H1 (cell line): ENCODE measurements around the gene VSIG10.

Experiments used
- ASH2L ChIP-seq: fragments of 200-600, 300-600 bp; sonication (generic); IDR thresholded peaks from one replicate; pipeline ENCODE4 v1.7.1; 2017; ENCODE audit warnings: low read length
- CBX8 ChIP-seq: fragments of 300-800, 300-1000 bp; sonication (generic); IDR thresholded peaks from 2 replicates; pipeline ENCODE4 v1.7.1; 2016; ENCODE audit warnings: low read depth, low read length, borderline replicate concordance
- CHD2 ChIP-seq: IDR thresholded peaks from 2 replicates; pipeline ENCODE4 v1.6.1; 2012; ENCODE audit warnings: low read length, improper control_type of control experiment
- EP300 ChIP-seq, 2 experiments: IDR thresholded peaks; 1 replicate in 1 of 2; 2 replicates in 1 of 2; pipeline ENCODE4 v1.6.1; 2011 to 2012; ENCODE audit warnings: low read depth in 2 of 2, low read length in 2 of 2, mild to moderate bottlenecking in 2 of 2, borderline replicate concordance in 1 of 2, inconsistent platforms in 1 of 2, moderate library complexity in 1 of 2
- EZH2 ChIP-seq: fragments of 200-600 bp; sonication (generic); IDR thresholded peaks from 2 replicates; pipeline ENCODE4 v1.7.1; 2012; ENCODE audit warnings: low read depth, mild to moderate bottlenecking, moderate library complexity, low read length, inconsistent platforms; ENCODE audit not compliant: severe bottlenecking
- GABPA ChIP-seq: IDR thresholded peaks from 2 replicates; pipeline ENCODE4 v1.6.1; 2011; ENCODE audit warnings: mild to moderate bottlenecking, low read length, moderate library complexity, borderline replicate concordance; ENCODE audit not compliant: insufficient read depth
- JUND ChIP-seq: IDR thresholded peaks from 2 replicates; pipeline ENCODE4 v1.6.1; 2011; ENCODE audit warnings: mild to moderate bottlenecking, improper control_type of control experiment, low read length
- MAFK ChIP-seq: IDR thresholded peaks from 2 replicates; pipeline ENCODE4 v1.6.1; 2012; ENCODE audit warnings: low read depth, mild to moderate bottlenecking, improper control_type of control experiment, low read length
- POLR2AphosphoS5 ChIP-seq: IDR thresholded peaks from 2 replicates; pipeline ENCODE4 v1.6.1; 2011; ENCODE audit warnings: low read depth, low read length
- SRF ChIP-seq: IDR thresholded peaks from 2 replicates; pipeline ENCODE4 v1.6.1; 2011; ENCODE audit warnings: mild to moderate bottlenecking, low read depth, low read length, moderate library complexity
- SUZ12 ChIP-seq: fragments of 200-600 bp; sonication (generic); IDR thresholded peaks from 2 replicates; pipeline ENCODE4 v1.6.1; 2012; ENCODE audit warnings: mild to moderate bottlenecking, inconsistent platforms, low read length, moderate library complexity, mixed read lengths
- TCF12 ChIP-seq: IDR thresholded peaks from 2 replicates; pipeline ENCODE4 v1.6.1; 2011; ENCODE audit warnings: low read depth, mild to moderate bottlenecking, low read length
- TEAD4 ChIP-seq: IDR thresholded peaks from 2 replicates; pipeline ENCODE4 v1.6.1; 2012; ENCODE audit warnings: low read depth, low read length, inconsistent platforms, mixed read lengths
- TF ChIP-seq, protein P1 (sequence below), 3 experiments: IDR thresholded peaks; 1 replicate in 2 of 3; 2 replicates in 1 of 3; pipeline versions ENCODE4 v1.5.1 to v1.6.1; 2011; ENCODE audit warnings: low read length in 3 of 3, mild to moderate bottlenecking in 3 of 3, inconsistent platforms in 2 of 3, low read depth in 1 of 3, moderate library complexity in 1 of 3; ENCODE audit not compliant: insufficient read depth in 1 of 3; ENCODE audit errors: control extremely low read depth in 1 of 3

DNA sequence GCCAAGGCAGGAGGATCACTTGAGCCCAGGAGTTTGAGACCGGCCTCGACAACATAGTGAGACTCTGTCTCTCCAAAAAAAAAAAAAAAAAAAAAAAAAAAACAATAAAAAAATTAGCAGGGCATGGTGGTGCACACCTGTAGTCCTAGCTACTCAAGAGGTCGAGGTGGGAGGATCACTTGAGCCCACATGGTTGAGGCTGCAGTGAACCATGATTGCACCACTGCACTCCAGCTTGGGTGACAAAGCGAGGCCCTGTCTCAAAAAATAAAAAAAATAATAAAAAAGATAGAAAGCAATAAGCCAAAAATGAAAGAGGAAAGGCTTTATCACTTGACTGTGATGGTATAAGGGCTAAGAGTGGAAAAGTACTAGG lies 21.9 kb upstream of the VSIG10 start:
- TF ChIP-seq TCF12 (no peak), EZH2 (no peak), TEAD4 (no peak), JUND (no peak), SRF (no peak), ASH2L (no peak), CHD2 (no peak), MAFK (no peak), EP300 (IDR thresholded peaks at IDR 0.05; ENCODE audit: borderline replicate concordance in 1 of 2, low read depth in 2 of 2, low read length in 2 of 2) (no peak), GABPA (no peak), SUZ12 (no peak), POLR2AphosphoS5 (no peak), CBX8 (no peak)
- TF ChIP-seq, protein P1, sequence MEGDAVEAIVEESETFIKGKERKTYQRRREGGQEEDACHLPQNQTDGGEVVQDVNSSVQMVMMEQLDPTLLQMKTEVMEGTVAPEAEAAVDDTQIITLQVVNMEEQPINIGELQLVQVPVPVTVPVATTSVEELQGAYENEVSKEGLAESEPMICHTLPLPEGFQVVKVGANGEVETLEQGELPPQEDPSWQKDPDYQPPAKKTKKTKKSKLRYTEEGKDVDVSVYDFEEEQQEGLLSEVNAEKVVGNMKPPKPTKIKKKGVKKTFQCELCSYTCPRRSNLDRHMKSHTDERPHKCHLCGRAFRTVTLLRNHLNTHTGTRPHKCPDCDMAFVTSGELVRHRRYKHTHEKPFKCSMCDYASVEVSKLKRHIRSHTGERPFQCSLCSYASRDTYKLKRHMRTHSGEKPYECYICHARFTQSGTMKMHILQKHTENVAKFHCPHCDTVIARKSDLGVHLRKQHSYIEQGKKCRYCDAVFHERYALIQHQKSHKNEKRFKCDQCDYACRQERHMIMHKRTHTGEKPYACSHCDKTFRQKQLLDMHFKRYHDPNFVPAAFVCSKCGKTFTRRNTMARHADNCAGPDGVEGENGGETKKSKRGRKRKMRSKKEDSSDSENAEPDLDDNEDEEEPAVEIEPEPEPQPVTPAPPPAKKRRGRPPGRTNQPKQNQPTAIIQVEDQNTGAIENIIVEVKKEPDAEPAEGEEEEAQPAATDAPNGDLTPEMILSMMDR (IDR thresholded peaks at IDR 0.05; ENCODE audit: control extremely low read depth in 1 of 3, insufficient read depth in 1 of 3, low read depth in 1 of 3, low read length in 3 of 3), result no peak
